ENCODE data around the gene HHIPL1. TPM values are rescaled to one million over a fixed set of nuclear protein-coding genes. Genes with fewer than 3 reads are reported as not detected.

The HHIPL1 gene
- total RNA-seq, 1 donor from 2014 or later = 5.9 TPM

DNA sequence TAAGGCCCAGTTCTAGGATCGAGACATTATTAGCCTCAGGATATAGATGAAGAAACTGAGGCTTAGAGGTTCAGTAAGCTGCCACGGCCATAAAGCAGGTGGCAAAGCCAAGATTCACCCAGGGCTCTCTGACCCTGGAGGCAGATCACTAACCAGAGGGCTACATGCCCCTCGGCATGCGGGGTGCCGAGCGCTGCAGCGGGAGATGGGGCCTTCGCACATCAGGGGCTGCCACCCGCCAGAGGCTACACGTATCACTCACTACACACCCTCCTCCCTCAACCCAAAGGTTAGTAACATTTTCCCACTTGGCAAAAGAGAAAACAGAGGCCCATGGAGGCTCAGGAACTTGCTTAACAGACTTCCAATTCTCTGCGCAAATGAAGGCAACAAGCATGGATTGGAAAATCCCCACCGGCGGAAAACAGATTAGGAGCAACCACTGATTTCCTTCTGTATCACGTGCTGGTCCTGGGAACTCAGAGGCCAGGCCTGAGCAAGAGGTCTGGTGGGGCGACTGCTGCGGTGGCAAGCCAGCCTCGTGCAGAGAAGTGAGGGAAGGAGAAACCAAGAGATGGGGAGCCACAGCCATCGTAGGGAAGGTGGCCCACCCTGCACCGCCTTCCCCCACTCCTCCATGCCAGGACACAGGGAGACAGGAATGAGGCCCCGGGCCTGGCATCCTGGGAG is 46.9 kb upstream of the HHIPL1 start:
- Histone ChIP-seq H3K4me3 (no peak overlapping the region), H3K4me1 (peaks cover 63% of the 10 kb centered on the region), H3K27me3 (no peaks in the 10 kb centered on the region), H3K27ac (no peak overlapping the region), H3K36me3 (no peaks in the 10 kb centered on the region), H3K9me3 (no peaks in the 10 kb centered on the region)
- no peak for DNase-seq (ENCODE audit: extremely low spot score in 2 of 2)
- TF ChIP-seq POLR2AphosphoS5 (IDR thresholded peaks at IDR 0.05; ENCODE audit: insufficient read depth in 1 of 2, low read depth in 1 of 2) (peak in 1 of 2 donors; percentile 14), POLR2A (IDR thresholded peaks at IDR 0.05) (no peak)
- TF ChIP-seq, protein P1, sequence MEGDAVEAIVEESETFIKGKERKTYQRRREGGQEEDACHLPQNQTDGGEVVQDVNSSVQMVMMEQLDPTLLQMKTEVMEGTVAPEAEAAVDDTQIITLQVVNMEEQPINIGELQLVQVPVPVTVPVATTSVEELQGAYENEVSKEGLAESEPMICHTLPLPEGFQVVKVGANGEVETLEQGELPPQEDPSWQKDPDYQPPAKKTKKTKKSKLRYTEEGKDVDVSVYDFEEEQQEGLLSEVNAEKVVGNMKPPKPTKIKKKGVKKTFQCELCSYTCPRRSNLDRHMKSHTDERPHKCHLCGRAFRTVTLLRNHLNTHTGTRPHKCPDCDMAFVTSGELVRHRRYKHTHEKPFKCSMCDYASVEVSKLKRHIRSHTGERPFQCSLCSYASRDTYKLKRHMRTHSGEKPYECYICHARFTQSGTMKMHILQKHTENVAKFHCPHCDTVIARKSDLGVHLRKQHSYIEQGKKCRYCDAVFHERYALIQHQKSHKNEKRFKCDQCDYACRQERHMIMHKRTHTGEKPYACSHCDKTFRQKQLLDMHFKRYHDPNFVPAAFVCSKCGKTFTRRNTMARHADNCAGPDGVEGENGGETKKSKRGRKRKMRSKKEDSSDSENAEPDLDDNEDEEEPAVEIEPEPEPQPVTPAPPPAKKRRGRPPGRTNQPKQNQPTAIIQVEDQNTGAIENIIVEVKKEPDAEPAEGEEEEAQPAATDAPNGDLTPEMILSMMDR (IDR thresholded peaks at IDR 0.05) = no peak
- intact Hi-C loops (cut with DNase I) = no loop called here

DNA sequence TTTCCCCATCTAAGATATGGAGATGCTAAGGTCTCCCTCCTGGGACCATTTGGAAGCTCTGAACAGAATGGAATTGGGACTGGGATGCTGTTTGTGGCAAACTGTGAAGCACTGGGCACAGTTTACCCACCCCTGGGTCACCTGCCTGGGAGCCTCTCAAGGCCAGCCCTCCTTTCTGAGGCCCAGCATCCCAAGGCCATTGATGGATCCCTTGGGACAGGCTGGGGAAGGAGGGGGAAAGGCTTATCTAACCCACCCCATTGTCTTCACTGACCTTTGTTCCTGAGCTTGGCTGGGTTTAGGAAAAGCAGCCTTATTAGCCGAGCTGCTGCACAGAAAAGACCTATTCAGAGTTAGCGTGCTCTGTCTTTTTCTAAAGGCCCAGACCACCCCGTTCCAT is 46.2 kb upstream of the HHIPL1 start:
- no peak for DNase-seq (ENCODE audit: extremely low spot score in 2 of 2)
- TF ChIP-seq POLR2AphosphoS5 (IDR thresholded peaks at IDR 0.05; ENCODE audit: insufficient read depth in 1 of 2, low read depth in 1 of 2) = no peak
- TF ChIP-seq POLR2A (IDR thresholded peaks at IDR 0.05) = no peak
- TF ChIP-seq, protein P1 (IDR thresholded peaks at IDR 0.05) = no peak
- Histone ChIP-seq H3K27me3 (no peaks in the 10 kb centered on the region), H3K27ac (no peak overlapping the region), H3K36me3 (no peaks in the 10 kb centered on the region), H3K4me1 (peaks cover 64% of the 10 kb centered on the region), H3K9me3 (no peaks in the 10 kb centered on the region), H3K4me3 (no peak overlapping the region)
- intact Hi-C loops (cut with DNase I) = no loop called here

DNA sequence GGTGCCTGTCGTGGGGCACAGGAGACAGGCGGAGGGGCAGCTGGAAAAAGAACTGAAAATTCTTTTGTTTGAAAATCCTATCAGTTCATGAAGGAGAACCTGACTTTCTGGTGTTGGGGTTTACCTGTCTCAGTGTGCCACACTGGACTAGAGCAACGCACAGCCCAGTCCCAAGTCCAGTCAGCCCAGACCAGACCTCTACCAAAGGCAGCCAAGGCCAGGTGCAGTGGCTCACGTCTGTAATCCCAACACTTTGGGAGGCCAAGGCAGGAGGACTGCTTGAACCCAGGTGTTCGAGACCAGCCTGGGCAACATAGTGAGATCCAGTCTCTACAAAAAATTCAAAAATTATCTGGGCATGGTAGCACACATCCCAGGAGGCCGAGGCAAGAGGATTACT is 45.5 kb upstream of the HHIPL1 start:
- no peak for TF ChIP-seq POLR2AphosphoS5 (IDR thresholded peaks at IDR 0.05; ENCODE audit: insufficient read depth in 1 of 2, low read depth in 1 of 2)
- peaks cover 64% of the 10 kb centered on the region for H3K4me1 ChIP-seq
- H3K36me3 ChIP-seq = no peaks in the 10 kb centered on the region
- no peak overlapping the region for H3K27ac ChIP-seq
- no peaks in the 10 kb centered on the region for H3K9me3 ChIP-seq
- no peak for DNase-seq (ENCODE audit: extremely low spot score in 2 of 2)
- no peak overlapping the region for H3K4me3 ChIP-seq
- H3K27me3 ChIP-seq = no peaks in the 10 kb centered on the region
- intact Hi-C loops (cut with DNase I) = no loop called here

DNA sequence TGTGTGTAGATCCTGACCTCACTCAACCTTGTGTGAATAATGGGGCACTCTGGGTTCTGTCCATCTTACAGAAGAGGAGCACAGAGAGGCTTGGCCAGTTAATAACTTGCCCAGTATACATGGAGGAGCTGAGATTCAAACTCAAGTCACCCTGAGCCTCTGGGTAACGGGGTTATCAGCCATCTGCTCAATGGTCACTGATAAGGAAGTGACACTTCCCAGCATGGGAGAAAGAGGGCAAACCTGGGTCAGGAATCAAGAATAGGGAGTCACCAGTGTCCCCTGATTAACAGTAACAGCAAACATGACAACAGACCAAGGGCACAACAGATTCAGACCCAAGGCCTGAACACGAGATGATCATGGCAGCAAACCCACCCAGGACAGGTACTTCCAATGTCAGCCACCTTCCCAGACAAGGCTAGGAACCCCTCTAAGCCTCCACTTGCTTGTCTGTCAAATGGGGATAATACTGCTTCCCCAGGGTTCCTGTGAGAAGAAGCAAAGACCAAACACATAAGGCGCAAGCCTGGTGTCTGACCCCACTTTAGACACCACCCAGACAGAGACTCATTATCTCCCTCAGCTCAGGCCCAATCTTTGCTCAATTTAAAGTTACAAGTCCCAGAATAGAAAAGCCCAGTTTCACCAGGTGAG is 44.6 kb upstream of the HHIPL1 start:
- intact Hi-C loops (cut with DNase I) = loop anchor here (1.0 to 5.0 kb wide), 2 partner anchors 26 to 38 kb away; no protein-coding TSS in a partner anchor
- Histone ChIP-seq H3K27ac (no peak overlapping the region), H3K4me3 (no peak overlapping the region), H3K4me1 (peaks cover 68% of the 10 kb centered on the region), H3K36me3 (no peaks in the 10 kb centered on the region), H3K9me3 (no peaks in the 10 kb centered on the region), H3K27me3 (no peaks in the 10 kb centered on the region)
- DNase-seq (ENCODE audit: extremely low spot score in 2 of 2) = no peak
- TF ChIP-seq, protein P1 (IDR thresholded peaks at IDR 0.05) = no peak
- TF ChIP-seq POLR2A (IDR thresholded peaks at IDR 0.05) (no peak), POLR2AphosphoS5 (IDR thresholded peaks at IDR 0.05; ENCODE audit: insufficient read depth in 1 of 2, low read depth in 1 of 2) (no peak)

DNA sequence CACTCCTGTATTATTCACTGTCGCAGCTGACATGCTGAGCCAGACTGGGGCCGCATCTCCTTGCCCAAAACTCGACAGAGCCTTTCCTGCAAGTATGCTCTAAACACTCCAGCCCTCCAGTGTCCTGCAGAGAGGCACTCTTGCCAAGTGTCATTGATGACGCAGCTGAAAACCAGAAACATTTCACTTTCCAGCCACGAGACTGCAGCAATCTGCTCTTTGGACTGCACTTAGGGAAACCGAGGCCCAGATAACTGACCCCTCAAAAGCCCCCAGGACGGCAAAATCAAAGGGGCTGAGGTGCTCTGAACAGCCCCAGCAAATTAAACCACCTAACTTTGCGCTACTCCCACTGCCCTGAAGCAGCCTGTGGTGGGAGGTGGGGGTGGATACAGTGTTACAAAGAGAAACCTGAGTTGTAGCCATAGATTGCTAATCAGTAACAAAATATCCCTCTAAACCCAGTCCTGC is 43.5 kb upstream of the HHIPL1 start:
- intact Hi-C loops (cut with DNase I) = loop anchor here (5.0 kb wide), 1 partner anchor 39 kb away; no protein-coding TSS in a partner anchor
- H3K4me3 ChIP-seq = peak overlapping the region; percentile 52 to 83
- no peaks in the 10 kb centered on the region for H3K36me3 ChIP-seq
- no peaks in the 10 kb centered on the region for H3K27me3 ChIP-seq
- peaks cover 67% of the 10 kb centered on the region for H3K4me1 ChIP-seq
- TF ChIP-seq, protein P1 (IDR thresholded peaks at IDR 0.05) = no peak
- TF ChIP-seq POLR2A (IDR thresholded peaks at IDR 0.05) = no peak
- no peak for TF ChIP-seq POLR2AphosphoS5 (IDR thresholded peaks at IDR 0.05; ENCODE audit: insufficient read depth in 1 of 2, low read depth in 1 of 2)
- no peaks in the 10 kb centered on the region for H3K9me3 ChIP-seq
- peak overlapping the region; percentile 43 for H3K27ac ChIP-seq
- no peak for DNase-seq (ENCODE audit: extremely low spot score in 2 of 2)
